ENCODE data around the gene ATRNL1.

- TF ChIP-seq JUND (IDR thresholded peaks at IDR 0.05) (no peak), ZNF274 (IDR thresholded peaks at IDR 0.05; ENCODE audit: low read depth, low read length) (no peak), EZH2 (IDR thresholded peaks at IDR 0.05) (no peak), ELF1 (IDR thresholded peaks at IDR 0.05; ENCODE audit: borderline replicate concordance, low read depth) (no peak), POLR2A (IDR thresholded peaks at IDR 0.05; ENCODE audit: borderline replicate concordance, extremely low read depth, insufficient read depth, insufficient read length) (no peak), ZFX (IDR thresholded peaks at IDR 0.05) (no peak), POLR2AphosphoS5 (IDR thresholded peaks at IDR 0.05; ENCODE audit: low read depth, low read length) (no peak)
Observed at GRCh38 chr10:115846528-115846927, 753.4 kb downstream of the ATRNL1 start.
